Stimulated activated CD4-positive, alpha-beta T cell treated with anti-CD3 and anti-CD28 coated beads, Interleukin-15, amount 100 ng/mL, for 24 hours (primary cell): ENCODE measurements around the gene ZNF446.
"Not testable (repeated sequence)": the region's sequence is repeated elsewhere in the genome, so short reads cannot be mapped to it uniquely, and the experiment has no call there.

Experiments used
- DNase-seq: peaks from one replicate; pipeline ENCODE4 v3.0.0-alpha.2; 2020

Gene ZNF446

DNA sequence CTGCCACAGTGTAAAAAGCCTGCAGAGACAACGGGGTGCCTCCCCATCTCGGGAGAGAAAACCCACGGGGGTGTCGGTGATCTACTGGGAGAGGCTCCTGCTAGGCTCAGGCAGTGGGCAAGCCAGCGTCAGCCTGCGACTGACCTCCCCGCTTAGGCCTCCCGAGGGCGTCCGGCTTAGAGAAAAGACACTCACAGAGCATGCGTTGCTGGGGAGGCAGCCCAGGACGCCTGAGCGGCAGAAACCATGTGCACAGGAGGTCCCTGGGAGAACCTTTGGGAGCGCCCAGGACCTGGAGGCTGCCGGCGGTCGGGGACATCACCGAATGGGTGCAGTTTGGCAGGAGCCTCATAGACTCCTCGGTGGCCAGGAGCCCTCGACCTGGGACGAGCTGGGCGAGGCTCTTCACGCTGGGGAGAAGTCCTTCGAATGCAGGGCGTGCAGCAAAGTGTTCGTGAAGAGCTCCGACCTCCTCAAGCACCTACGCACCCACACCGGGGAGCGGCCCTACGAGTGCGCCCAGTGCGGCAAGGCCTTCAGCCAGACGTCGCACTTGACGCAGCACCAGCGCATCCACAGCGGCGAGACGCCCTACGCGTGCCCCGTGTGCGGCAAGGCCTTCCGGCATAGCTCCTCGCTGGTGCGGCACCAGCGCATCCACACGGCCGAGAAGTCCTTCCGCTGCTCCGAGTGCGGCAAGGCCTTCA is 5.2 kb upstream of the ZNF446 start:
- DNase-seq, result not testable (repeated sequence)

DNA sequence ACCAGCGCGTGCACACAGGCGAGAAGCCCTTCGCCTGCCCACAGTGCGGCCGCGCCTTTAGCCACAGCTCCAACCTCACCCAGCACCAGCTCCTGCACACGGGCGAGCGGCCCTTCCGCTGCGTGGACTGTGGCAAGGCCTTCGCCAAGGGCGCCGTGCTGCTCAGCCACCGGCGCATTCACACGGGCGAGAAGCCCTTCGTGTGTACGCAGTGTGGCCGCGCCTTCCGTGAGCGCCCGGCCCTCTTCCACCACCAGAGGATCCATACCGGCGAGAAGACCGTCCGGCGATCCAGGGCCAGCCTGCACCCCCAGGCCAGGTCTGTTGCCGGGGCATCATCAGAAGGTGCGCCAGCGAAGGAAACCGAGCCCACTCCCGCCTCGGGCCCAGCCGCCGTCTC is 4.4 kb upstream of the ZNF446 start:
- no peak for DNase-seq

DNA sequence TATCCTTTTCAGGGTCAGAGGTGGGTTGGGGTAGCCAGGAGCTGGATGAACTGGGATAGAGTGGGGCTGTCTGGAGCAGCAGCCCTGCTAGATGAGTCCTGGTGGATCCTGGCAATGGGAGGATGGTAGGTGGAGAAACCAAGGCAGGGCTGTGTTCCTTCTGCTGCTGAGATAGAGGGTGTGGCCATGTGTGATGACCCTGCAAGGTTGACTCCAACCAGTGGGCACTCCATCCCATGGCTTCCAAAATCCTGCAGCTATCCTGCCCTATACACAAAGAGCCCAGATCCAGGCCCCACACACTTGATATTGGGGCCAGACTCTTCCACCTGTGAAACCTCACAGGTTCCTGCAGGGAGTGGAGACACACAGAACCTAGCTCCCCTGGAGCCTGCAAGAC is 2.4 kb upstream of the ZNF446 start:
- DNase-seq, result no peak

- DNase-seq, result no peak
Observed at GRCh38 chr19:58474291-58474996, 1.7 kb upstream of the ZNF446 start.

DNA sequence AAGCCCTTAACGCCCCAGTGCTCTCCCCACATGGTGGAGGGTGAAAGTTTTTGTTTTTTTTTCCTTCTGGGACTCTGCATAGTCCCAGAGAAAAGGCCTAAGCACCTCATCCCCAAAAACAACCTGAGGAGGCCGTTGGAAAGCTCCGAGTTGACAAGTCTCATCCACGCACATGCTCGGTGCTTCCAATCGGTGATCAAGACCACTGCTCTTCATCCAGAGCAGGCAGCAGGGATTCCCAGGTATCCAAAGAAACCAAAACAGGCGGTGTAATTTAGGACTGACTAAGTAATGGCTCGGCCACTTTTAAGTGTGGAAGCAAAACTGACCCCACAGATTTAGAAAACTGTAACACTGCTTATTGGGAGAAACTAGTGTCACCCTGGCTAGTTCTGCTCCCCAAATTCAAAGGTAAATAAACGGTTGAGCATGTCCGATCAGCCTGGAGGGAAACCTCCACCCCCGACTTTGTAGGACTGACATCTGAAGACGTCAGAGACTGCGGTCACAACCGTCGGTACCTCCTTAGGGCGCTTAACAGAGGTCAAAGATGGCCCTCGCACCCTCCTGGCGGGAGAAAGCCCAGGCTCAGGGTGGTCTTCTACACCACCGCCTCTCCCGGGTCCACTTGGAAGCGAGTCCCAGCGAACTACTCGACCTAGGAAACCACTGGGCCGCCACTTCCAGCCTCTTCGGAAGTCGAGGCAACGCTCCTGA is 997 bp upstream of the ZNF446 start:
- no peak for DNase-seq

DNA sequence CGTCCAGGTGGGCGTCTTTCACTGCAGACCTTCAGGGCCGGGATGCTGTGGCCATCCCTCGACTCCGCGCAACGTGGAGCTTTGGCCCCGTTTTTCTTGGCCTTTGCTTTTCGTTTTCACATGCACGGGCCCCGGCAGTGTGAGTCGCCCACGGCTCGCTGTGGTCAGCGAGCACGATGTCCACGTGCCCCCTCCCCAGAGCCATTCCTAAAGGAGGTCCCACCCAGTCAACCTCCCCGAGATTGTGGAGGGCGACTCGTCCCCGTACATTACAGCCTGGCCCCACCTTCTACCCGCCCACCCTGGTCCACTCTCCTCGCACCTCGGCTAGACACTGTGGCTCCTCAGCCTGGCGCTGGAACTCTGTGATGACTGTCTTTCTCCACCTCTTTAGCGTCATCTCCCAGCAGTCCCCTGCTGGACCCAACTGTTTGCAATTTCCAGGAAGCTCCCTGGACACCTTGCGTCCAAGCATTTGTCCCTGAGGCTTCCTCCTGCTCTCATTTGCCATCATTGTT is 405 bp downstream of the ZNF446 start:
- peak; percentile 36 for DNase-seq

DNA sequence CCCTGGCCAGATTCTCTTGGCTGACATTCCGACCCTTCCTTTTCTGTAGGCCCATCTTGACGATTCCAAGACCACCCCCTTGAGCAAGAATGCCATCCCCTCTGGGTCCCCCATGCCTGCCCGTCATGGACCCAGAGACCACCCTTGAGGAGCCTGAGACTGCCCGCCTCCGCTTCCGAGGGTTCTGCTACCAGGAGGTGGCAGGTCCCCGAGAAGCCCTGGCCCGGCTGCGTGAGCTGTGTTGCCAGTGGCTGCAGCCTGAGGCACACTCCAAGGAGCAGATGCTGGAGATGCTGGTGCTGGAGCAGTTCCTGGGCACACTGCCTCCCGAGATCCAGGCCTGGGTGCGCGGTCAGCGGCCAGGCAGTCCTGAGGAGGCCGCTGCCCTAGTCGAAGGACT is 978 bp downstream of the ZNF446 start:
- DNase-seq, result no peak

- DNase-seq, result no peak
Observed at GRCh38 chr19:58477871-58478270, 1.7 kb downstream of the ZNF446 start.

- DNase-seq, result no peak
Observed at GRCh38 chr19:58479303-58479702, 3.2 kb downstream of the ZNF446 start.

DNA sequence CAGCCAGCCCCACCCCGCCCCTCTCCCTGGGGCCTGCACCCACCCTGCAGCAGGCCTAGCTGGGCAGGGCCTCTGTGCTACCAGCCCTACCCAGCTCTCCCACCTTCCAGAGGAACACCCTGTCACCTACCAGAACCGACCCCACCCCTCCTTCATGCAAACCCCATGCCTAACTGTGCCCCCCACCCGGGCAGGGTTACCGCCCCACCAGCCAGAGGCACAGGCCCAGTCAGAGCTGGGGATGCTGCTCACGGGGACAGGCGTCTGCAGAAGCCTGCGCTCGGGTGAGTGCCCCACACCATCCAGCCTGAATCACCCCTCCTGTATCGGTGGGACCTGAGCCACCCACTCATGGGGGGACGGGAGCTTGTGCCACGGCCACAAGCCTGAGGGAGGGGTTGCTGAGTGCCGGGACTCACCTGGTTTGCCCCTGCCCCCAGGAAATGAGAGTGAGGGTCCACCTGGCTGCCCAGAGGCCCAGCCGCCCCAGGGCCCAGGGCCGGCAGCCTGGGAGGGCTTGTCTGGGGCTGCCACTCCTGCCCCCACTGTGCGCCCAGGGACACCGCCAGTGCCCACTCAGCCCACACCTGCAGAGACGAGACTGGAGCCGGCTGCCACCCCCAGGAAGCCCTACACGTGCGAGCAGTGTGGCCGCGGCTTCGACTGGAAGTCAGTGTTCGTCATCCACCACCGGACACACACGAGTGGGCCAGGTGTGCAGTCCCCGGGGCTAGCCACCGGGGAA is 3.8 kb downstream of the ZNF446 start:
- no peak for DNase-seq

GRCh38 chr19:58480481-58480830 is 4.3 kb downstream of the ZNF446 start:
- no peak for DNase-seq

DNA sequence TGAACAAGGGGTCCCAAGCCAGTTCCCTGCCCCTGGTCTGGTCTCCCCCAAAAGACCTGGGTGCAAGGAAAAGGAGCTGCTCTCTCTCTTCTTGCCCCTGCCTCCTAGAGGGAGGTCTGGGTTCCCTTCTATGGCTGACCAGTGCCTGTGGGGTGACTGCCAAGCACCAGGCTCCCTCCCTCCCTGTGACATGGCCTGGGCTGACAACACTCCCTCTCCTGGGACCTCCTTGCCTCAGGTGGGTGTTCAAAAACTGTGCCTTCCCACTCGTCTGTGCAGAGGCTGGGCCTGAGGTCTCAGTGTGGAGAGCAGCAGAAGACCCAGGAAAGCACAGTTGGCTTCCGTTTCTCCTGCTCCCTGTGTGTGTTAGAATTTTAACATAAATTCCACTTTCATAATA is 4.7 kb downstream of the ZNF446 start:
- DNase-seq, result no peak

GRCh38 chr19:58482372-58482771 is 6.2 kb downstream of the ZNF446 start:
- DNase-seq, result no peak

DNA sequence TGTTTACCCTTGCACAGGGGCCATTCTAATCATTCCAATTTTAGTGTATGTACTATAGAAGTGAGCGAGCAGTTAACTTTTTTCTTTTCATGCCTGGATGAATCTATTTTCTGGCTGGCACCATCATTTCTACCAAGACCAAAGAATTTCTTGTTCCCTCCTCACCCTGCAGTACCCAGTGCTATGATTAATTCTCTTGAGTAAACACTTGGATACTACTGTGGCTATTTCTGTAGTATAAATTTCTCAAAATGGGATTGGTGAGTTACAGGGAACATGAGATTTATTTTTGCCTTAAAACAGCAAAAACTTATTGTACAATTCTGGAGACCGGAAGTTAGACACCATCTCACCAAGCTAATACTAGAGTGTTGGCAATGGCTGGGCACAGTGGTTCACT is 7.6 kb downstream of the ZNF446 start:
- DNase-seq, result no peak

GRCh38 chr19:58484349-58484748 is 8.2 kb downstream of the ZNF446 start:
- DNase-seq, result not testable (repeated sequence)

- DNase-seq, result no peak
Observed at GRCh38 chr19:58491393-58491792, 15.2 kb downstream of the ZNF446 start.

- DNase-seq, result no peak
Observed at GRCh38 chr19:58492265-58492664, 16.1 kb downstream of the ZNF446 start.

- DNase-seq, result no peak
Observed at GRCh38 chr19:58497634-58498170, 21.6 kb downstream of the ZNF446 start.

DNA sequence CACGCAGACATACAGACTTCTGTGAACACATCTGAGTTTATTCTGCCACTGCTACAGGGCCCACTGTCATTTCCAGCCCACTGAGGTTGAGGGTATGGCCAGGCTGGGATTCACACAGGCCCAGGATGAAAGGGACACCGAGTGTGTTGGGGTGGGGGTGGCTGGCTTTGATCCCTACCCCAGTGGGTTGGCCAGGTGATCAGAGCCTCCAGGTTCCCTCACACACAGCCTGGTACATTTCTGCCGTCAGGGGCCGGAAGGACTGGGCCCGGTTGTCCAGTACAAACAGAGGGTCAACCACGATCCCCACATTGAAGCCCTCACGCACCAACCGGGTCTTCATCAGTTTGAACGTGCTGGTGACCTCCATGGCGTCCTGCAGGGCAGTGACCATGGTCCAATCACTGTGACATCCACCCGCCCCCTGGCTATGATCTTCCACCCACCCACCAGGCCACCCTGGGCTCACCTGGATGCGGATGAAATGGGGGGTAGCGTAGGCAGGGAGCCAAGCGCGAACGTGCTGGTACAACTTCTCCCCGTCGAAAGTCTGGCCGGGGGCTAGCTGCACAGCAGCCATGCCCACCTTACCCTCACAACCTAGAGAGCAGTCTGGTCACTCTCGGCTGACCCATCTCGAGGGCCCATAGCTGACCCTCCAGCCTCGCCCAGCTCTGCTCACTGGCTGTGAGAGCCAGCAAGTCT is 22.3 kb downstream of the ZNF446 start:
- no peak for DNase-seq

DNA sequence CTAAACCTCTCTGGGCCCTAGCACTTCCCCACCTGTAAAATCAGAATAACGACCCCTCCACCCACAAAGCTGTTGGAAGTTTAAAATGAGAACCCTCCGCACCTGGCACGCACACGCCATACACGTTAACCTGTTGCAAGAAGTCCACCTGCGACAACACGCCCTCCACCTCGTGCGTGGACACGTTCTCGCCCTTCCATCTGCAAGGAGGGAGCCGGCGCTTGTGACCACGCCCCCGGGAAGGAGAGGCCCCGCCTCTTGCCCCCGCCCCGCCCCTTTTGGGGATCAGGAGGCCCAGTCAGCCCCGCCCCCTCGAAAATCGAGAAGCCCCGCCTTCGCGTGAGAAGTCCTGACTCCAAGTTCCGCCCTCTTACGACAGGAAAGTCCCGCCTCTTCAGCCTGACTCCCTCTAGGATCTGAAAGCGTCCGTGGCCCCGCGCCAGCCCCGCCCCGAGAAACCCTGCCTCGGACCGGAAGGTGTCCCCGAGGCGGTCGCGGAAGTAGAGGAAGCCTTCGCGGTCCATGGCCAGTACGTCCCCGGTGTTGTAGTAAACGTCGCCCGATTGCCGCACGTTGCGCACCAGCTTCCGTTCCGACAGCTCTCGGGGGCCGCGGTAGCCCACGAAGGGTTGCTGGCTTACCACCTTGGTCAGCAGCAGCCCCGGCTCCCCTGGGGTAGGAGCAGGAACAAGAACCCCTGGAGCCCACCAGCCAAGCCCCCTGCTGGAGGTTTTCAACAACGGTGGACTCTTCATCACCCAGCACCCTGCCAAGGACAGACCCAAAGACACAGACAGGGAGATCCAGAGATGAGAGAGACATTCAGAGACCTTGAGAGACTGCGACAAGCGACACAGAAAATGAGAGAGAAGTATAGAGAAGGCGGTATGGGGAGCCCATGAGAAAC is 23.1 kb downstream of the ZNF446 start:
- DNase-seq, result peak; percentile 100

GRCh38 chr19:58500242-58500641 is 24.1 kb downstream of the ZNF446 start:
- DNase-seq, result no peak
